DND-41 (cell line): ENCODE data around the gene DISC1.

Experiments used
- CTCF ChIP-seq: IDR thresholded peaks from 2 replicates; pipeline ENCODE4 v1.5.1; 2012; ENCODE audit warnings: borderline replicate concordance, low read length, moderate library complexity, mild to moderate bottlenecking; ENCODE audit not compliant: poor library complexity, severe bottlenecking; ENCODE audit errors: extremely low read depth
- EZH2 ChIP-seq: IDR thresholded peaks from 3 replicates; pipeline ENCODE4 v1.6.1; 2012; ENCODE audit warnings: borderline replicate concordance, low read depth, mild to moderate bottlenecking, moderate library complexity, low read length, inconsistent platforms; ENCODE audit not compliant: severe bottlenecking

- TF ChIP-seq CTCF (no peak), EZH2 (no peak)
Measured at GRCh38 chr1:231679109-231679508, 52.5 kb downstream of the DISC1 start.
